GM20000 (cell line): ENCODE data around the gene ABHD12.

Source experiments
- DNase-seq: peaks from one replicate; pipeline ENCODE4 v3.0.0; 2012; ENCODE audit warnings: low spot score
- CTCF ChIP-seq: IDR thresholded peaks from 2 replicates; pipeline ENCODE4 v1.5.1; 2012; ENCODE audit warnings: mild to moderate bottlenecking, control low read depth; ENCODE audit errors: extremely low read depth, missing control alignments

The ABHD12 gene

GRCh38 chr20:25254986-25255680, 135.5 kb downstream of the ABHD12 start:
- no peak for TF ChIP-seq CTCF
- no peak for DNase-seq

GRCh38 chr20:25254571-25254970, 136.1 kb downstream of the ABHD12 start:
- TF ChIP-seq CTCF = no peak
- no peak for DNase-seq

GRCh38 chr20:25253606-25254275, 136.9 kb downstream of the ABHD12 start:
- DNase-seq = no peak
- TF ChIP-seq CTCF = no peak

GRCh38 chr20:25252686-25253421, 137.8 kb downstream of the ABHD12 start:
- no peak for TF ChIP-seq CTCF
- no peak for DNase-seq

- TF ChIP-seq CTCF = no peak
- DNase-seq = no peak
These were observed 138.4 kb downstream of the ABHD12 start for GRCh38 chr20:25252230-25252651.

GRCh38 chr20:25251558-25251957, 139.1 kb downstream of the ABHD12 start:
- no peak for TF ChIP-seq CTCF
- no peak for DNase-seq

GRCh38 chr20:25251019-25251418, 139.6 kb downstream of the ABHD12 start:
- DNase-seq = no peak
- TF ChIP-seq CTCF = no peak
